ENCODE results near the gene DUS2.

The DUS2 gene

DNA sequence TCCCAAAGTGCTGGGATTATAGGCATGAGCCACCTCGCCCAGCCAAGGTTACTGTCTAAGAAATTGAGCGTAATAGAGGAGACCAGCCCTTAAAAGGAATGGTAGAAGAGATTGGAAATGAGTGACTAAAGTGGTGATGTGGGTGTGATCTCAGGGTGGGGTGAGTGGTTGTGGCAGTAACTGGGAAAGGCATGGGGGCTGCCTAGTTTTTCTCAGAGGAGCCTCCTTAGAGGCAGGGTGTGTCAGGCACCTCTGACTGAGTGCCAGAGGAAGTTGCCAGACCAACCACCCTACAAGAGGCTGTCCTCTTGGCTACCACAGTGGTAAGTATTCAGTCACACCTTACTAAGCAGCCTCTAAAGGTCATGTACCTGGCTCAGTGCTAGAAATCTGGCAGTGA lies 8.9 kb downstream of the DUS2 start:
- no peak for DNase-seq (ENCODE audit: low read depth, low spot score)
- no peak overlapping the region for H3K4me3 ChIP-seq (ENCODE audit: low read depth, low read length)
- TF ChIP-seq CTCF (IDR thresholded peaks at IDR 0.05; ENCODE audit: low read depth, low read length) = no peak
- in situ Hi-C loops (cut with HindIII; ENCODE audit: low sequenced_read_pairs) = no loop called here

- H3K4me3 ChIP-seq (ENCODE audit: low read depth, low read length) = no peak overlapping the region
- no peak for DNase-seq (ENCODE audit: low read depth, low spot score)
- no peak for TF ChIP-seq CTCF (IDR thresholded peaks at IDR 0.05; ENCODE audit: low read depth, low read length)
- in situ Hi-C loops (cut with HindIII; ENCODE audit: low sequenced_read_pairs) = no loop called here
These were observed 10.0 kb downstream of the DUS2 start for GRCh38 chr16:68033101-68033500.

DNA sequence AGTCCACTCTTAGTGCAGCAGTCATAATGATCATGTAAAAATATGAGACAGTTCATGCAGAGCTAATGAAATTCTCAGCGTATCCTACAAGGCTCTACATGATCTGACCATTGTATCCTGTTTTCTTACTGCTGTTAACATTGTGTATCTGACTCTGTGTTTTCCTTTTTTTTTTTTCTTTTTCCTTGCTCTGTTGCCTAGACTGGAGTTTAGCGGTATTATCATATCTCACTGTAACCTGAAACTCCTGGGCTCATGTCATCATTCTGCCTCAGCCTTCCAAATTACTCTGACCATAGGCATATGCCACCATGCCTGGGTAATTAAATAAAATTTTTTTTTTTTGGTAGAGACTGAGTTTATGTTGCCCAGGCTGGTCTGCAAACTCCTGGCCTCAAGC lies 12.1 kb downstream of the DUS2 start:
- in situ Hi-C loops (cut with HindIII; ENCODE audit: low sequenced_read_pairs) = no loop called here
- no peak for DNase-seq (ENCODE audit: low read depth, low spot score)

GRCh38 chr16:68037841-68038597 lies 14.9 kb downstream of the DUS2 start:
- no peak overlapping the region for H3K4me3 ChIP-seq (ENCODE audit: low read depth, low read length)
- no peak for TF ChIP-seq CTCF (IDR thresholded peaks at IDR 0.05; ENCODE audit: low read depth, low read length)
- no peak for DNase-seq (ENCODE audit: low read depth, low spot score)
- in situ Hi-C loops (cut with HindIII; ENCODE audit: low sequenced_read_pairs) = no loop called here

More for the DNA sequence above, 12.1 kb downstream of the DUS2 start:
- no peak for TF ChIP-seq CTCF (IDR thresholded peaks at IDR 0.05; ENCODE audit: low read depth, low read length)
- H3K4me3 ChIP-seq (ENCODE audit: low read depth, low read length) = no peak overlapping the region

- TF ChIP-seq CTCF (IDR thresholded peaks at IDR 0.05; ENCODE audit: low read depth, low read length) = peak; percentile 87
- in situ Hi-C loops (cut with HindIII; ENCODE audit: low sequenced_read_pairs) = no loop called here
- peak; percentile 61 for DNase-seq (ENCODE audit: low read depth, low spot score)
- no peak overlapping the region for H3K4me3 ChIP-seq (ENCODE audit: low read depth, low read length)
These were observed 17.6 kb downstream of the DUS2 start for GRCh38 chr16:68040506-68041288.

GRCh38 chr16:68041783-68042182 lies 18.7 kb downstream of the DUS2 start:
- DNase-seq (ENCODE audit: low read depth, low spot score) = no peak
- in situ Hi-C loops (cut with HindIII; ENCODE audit: low sequenced_read_pairs) = no loop called here
- no peak for TF ChIP-seq CTCF (IDR thresholded peaks at IDR 0.05; ENCODE audit: low read depth, low read length)
- no peak overlapping the region for H3K4me3 ChIP-seq (ENCODE audit: low read depth, low read length)

Data from astrocyte of the spinal cord (primary cell).